ENCODE data around the gene ANKFY1.

ANKFY1 gene

GRCh38 chr17:4263282-4264215 lies at the start of gene ANKFY1:
TSS of gene ANKFY1 (minus strand) at chr17:4263979. CDS start at chr17:4263941, 38 bp downstream.
- DNase-seq, result peak; percentile 100

DNA sequence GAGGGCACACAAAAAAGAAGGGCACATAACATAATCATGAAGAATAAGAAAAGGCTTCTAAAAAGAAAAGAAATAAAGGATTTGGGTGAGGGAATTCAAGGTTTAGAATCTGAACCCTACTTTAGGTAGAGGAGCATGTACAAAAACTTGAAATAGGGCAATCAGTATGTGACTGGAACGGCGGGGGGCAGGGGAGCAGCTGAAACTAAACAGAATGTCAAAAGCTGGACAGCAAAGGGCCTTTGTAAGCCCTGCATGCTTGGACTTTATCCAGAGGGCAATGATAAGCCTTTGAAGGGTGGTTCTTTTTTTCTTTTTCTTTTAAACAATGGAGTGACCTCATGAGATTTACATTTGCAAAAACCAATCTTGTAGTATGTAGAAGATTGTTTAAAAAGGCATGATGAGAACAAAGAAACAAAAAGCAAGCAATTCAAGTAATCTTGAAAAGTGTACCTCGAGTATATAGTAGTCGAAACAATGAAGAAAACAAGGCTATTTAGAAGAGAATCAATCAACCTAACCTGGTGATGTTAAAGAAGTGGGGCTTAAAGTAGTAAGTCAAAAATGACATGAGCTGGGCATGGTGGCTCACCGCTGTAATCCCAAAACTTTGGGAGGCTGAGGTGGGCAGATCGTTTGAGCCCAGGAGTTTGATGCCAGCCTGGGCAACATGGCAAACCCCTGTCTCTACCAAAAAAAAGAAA lies 46.7 kb upstream of the ANKFY1 start:
- DNase-seq, result no peak

GRCh38 chr17:4309897-4310296 lies 46.1 kb upstream of the ANKFY1 start:
- DNase-seq, result no peak

- no peak for DNase-seq
These were observed 43.6 kb upstream of the ANKFY1 start for GRCh38 chr17:4307179-4307930.

GRCh38 chr17:4305224-4305623 lies 41.4 kb upstream of the ANKFY1 start:
- DNase-seq, result no peak

GRCh38 chr17:4304417-4305027 lies 40.7 kb upstream of the ANKFY1 start:
- peak; percentile 68 for DNase-seq

DNA sequence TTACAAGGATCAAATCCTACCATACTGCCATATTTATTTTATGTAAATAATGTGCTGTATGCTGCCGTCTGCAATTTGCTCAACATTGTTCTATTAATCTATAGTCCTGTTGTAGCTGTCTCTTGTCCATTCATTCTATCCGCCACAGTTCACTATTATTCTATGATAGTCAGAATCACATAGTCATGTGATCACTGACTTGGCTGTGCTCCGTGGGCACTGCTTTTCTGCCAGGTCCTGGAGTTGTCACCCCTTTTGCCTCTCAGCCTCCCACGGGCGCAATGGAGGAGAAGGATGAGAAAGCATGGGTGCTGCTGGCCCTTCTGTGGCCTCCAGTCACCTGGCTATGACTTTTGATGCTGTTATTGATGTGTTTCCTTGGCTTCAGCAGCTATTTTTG lies 37.3 kb upstream of the ANKFY1 start:
- no peak for DNase-seq

DNA sequence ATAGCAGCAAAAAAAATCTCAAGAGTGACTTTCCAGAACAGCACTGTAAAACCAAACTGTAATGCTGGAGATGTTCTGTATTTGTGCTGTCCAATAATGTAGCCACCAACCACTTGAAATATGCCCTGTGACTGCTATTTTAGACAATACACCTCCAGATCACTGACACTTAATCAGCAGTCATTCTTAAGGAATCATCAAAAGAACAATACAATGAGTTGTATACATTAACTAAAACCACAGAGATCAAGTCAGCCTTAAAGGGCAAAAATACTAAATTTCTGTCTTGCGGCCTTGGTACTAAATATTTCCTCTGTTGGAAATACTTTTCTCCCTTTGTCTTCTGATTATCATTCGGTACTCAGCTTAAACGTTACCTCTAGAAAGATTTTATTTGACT lies 33.6 kb upstream of the ANKFY1 start:
- no peak for DNase-seq

GRCh38 chr17:4295686-4296085 lies 31.9 kb upstream of the ANKFY1 start:
- no peak for DNase-seq

DNA sequence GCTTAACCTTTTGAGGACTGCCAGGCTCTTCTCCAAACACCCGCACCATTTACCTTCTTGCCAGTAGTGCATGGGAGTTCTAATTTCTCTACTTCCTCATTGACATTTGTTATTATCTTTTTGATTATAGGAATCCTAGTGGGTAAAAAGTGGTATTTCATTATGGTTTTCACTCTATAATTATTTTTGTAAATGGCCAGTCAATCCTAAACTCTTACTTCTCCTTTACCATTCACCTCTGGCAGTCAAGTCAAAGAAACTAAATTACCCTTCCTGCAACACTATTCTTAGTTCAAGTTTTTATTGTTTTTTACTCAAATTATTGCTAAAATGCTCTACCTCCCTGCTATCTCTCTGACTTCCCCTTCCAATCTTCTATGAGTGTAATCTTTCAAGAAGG lies 29.8 kb upstream of the ANKFY1 start:
- no peak for DNase-seq

- no peak for DNase-seq
These were observed 23.9 kb upstream of the ANKFY1 start for GRCh38 chr17:4287710-4288109.

GRCh38 chr17:4276514-4276913 lies 12.7 kb upstream of the ANKFY1 start:
- no peak for DNase-seq

GRCh38 chr17:4272972-4273368 lies 9.2 kb upstream of the ANKFY1 start:
- no peak for DNase-seq

DNA sequence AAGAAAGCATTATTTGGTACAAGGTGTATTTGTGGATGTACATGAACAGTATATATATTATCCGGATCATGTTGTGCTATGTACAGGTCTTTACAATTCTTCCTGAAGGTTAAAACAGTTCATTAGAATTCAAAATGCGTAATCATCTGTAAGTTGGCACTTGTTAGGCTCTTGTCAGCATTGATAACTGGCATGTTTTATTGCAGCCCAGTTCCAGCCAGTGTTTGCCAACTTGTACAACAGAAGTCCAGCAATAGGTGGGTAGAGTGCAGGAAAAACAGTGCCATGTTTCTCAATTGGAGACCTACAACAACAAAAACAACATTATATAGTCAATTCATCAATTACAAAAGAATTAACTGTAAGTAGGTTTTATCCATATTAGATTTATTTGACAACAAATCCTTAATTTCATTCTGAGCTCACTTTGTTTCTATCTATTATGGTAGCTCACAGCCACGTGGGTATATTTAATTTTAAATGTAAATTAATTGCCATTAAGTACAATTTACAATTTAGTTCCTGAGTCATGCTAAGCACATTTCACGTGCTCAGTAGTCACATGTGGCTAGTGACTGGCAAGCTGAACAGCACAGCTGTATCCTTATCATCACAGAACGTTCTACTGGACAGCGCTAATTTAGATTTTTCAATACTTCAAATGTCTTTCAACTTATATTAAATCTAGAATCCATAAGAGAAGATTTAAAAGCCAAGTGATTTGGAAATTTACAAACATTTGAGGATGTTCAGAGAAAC lies 8.6 kb upstream of the ANKFY1 start:
- no peak for DNase-seq

DNA sequence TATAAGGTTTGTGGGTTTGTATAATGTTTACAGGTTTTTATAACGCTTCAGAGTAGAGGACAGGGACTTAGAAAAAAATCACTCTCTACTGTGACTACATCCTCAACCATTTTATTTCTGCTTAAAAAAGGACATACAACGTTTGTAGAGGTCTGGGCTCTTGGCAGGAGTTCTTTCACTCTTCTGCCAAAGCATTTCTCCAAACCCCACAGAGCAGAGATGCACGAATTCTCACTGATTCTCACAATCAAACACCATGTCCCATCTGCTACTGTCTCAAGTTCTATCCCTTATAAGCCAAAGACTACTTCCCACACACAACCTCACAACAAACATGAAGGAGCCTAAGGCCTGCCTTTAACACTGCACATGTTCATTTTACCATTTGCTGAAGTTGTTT lies 7.0 kb upstream of the ANKFY1 start:
- no peak for DNase-seq

GRCh38 chr17:4269915-4270314 lies 6.1 kb upstream of the ANKFY1 start:
- DNase-seq, result no peak

GRCh38 chr17:4267402-4267801 lies 3.6 kb upstream of the ANKFY1 start:
- DNase-seq, result no peak

DNA sequence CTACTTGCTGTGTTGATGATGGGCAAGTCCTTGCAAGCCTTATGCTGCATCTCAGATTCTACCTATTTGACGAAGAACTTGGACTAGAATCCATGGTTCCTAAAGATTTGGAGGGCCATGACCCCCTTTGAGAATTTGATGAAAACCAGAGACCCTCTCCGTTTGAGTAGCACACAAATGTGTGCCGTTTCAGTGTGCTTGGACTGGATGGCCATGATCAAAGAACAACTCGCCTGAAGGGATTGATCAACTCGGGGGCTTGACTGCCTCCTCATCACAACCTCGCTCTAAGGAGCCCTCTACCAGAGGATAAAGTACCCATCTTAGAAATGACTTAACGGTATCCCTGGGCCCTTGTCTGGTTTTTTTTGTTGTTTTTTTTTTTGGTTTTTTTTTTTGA lies 2.8 kb upstream of the ANKFY1 start:
- DNase-seq, result no peak

GRCh38 chr17:4262703-4263102 lies 1.1 kb downstream of the ANKFY1 start:
- no peak for DNase-seq

- peak; percentile 38 for DNase-seq
These were observed 2.3 kb downstream of the ANKFY1 start for GRCh38 chr17:4261452-4261851.

DNA sequence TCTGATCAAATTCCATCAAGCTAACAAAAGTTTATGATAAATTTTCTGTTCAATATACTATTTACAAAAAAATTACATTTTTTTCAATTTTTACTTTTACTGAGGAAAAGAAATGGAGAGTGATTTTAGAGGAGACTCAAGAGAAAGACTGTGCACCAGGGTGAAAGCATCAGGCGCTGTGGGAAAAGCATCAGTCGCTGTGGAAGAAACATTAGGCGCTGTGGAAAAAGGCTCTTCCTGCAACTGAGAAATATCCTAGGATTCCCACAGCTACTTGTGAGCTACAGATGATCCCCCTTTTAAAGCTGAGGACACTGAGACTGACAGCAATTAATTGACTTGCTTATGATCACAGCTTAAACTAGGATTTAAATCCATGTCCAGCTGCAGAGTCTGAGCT lies 4.9 kb downstream of the ANKFY1 start:
- DNase-seq, result no peak

DNA sequence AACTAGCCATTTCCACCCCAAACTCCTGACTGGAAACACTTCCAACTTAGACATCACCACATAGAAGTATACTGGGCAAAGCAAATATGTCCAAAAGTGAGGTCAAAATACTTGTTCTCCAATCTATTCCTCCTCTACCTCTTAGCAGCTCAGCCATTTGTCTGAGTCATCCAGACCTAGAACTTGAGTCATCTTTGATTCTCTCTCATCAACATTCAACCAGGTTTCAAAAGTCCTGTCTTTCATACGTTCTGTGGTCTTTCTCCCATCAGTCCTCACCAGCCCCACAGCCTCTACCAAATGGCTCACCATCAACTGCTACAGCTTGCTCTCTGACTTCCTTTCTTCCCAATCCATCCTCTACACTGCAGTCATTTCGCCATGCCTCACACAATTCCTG lies 6.8 kb downstream of the ANKFY1 start:
- DNase-seq, result no peak
